Stimulated activated CD8-positive, alpha-beta memory T cell treated with anti-CD3 and anti-CD28 coated beads, Interleukin-7, amount 100 ng/mL, for 4 hours (primary cell): Measurements from ENCODE around the gene TMTC1.
"Not testable (repeated sequence)": the region's sequence is repeated elsewhere in the genome, so short reads cannot be mapped to it uniquely, and the experiment has no call there.

Source experiments
- DNase-seq, 2 donors: peaks; one replicate each; pipeline ENCODE4 v3.0.0-alpha.2; 2020; ENCODE audit warnings: low read depth in 2 of 2

TMTC1 gene

DNA sequence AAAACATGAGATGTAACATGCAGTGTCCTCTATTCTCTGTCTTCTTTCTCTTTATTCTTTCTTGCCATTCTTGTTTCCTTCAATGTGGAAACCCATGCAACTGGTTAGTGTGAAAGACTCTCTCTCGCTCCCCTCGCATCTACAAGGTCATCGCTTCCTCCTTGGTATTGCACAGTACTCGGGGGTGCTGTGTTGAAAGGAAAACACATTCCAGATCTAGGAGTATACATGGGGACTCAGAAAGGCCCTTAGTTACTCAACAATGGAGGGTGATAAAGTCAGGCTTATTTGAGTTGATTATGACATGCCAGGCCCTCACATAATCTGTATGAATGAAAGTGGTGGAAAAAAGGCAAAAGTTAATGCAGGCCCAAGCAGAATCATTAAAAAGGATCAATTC, 210.8 kb downstream of the TMTC1 start:
- DNase-seq = no peak

DNA sequence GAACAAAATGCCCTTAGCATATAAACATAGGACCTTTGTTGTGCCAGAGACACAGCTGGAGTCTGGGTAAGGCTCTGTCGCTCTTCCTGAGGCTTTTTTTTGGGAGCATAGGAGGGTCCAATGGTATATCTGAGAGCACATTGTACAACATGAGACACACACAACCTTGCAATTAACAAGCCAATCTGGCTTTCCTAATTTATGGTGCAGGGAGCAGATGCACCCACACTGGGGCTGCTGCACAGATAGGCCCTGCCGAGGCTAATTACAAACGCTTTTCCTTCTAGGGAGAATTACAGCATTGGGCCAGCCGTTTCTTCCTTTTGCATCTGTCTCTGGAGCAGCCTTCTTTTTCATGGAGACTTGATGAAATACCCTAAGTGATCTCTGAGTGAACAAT, 211.3 kb downstream of the TMTC1 start:
- no peak for DNase-seq

DNA sequence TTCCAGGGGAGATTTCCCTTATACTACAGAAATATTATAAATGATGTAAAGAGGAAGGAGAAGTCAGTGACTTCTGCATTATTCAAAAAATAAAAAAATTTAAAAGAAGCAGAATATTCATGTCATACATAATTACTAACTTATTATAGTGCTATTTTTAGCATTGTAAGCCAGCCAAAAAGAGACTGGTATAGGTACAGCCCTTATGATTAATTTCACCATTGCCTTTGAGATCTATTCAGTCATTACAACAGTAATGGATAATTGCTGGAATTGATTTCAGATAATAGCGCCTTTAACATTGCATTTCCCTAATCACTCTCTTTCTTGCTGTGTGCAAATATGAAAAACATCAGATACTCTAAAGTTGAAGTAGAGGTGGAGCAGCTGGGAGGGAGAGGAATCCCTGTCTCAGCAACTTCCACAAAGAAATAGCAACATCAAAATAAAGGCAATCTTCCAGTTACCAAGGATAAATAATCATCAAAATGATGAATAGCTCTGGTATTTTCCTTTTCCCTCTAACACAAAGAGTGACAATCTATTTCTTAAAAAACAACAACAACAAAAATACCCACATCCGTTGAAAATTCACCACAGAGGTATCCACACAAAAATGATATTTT, 214.5 kb downstream of the TMTC1 start:
- DNase-seq = no peak

DNA sequence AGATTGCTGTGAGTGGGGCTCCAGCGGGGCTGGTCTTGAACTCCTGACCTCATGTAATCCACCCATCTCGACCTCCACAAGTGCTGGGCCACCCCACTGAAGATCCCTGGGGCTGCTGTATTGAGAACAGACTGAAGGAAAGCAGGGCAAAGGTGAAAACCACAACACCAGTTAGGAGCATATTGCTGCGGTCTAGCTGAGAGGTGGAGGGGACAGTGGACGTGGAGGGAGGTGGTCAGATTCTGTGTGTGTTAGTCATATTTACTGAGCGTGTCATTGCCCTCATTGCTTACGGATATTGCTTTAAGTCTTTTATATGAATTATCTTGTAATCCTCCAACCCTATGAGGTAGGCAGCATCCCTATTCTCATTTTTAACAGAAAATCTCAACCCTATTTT, 217.3 kb downstream of the TMTC1 start:
- DNase-seq = no peak

DNA sequence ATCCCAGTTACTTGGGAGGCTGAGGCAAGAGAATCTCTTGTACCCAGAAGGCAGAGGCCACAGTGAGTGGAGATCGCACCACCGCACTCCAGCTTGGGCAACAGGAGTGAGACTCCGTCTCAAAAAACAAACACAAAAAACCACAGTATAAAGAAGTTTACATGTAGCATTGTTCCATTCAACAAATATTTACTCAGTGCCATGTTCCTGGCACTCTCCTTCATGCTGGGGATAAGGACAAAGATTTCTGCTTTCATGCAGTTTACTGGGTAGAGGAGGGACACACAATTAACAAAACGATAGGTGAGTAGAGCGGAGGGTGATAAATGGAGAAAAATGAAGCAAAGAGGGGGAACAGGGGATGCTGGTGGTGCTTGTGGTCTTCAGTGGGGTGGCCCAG, 218.0 kb downstream of the TMTC1 start:
- DNase-seq = no peak

DNA sequence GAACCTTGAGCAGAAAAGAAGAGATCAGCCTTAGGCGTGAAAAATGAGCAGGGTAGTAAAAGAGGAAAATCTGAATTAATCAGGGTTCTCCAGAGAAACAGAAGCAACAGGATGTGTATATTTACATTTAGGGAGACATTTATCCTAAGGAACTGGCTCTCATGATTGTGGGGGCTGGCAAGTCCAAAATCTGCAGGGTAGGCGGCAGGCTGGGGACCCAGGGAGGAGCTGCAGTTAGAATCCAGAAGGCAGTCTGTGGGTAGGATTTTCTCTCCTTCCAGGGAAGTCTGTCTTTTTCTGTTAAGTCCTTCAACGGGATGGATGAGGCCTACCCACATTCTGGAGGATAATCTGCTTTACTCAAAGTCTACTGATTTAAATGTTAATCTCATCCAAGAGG, 218.8 kb downstream of the TMTC1 start:
- DNase-seq = no peak

DNA sequence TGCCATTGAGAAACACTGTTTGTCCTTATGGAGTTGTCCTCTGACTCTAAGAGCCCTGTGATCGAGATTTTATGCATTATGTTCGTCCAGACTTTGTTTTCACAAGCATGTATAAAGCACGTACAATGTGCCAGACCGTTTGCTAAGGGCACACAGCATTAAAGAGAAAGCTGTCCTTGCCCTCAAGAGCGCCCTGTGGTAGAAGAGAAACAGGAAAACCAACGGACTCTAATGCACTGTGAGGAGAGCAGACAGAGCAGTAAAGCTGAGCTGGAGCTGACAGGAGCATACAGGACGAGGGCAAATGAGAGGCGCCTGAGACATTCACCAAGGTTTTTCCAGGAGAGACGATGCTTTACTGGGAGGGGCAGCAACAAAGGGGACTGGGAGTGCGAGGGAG, 220.1 kb downstream of the TMTC1 start:
- no peak for DNase-seq

DNA sequence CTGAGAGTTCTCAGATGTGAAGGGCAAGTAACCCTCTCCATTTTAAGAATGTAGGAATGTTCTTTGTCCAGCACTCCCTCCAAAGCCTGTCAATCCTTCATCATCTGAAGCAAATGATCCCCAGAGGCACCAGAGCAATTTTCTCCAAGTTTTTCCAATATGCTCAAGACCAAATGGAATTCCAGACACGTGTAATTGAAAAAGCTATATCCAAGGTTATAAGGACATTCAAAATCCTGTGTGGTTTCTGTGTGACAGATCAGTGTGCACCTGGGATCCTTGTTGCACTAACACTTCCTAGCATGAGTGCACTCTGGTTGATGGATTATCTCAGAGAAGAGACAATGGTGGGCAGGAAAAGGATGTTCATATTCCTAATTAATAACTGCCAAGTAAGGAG, 220.7 kb downstream of the TMTC1 start:
- no peak for DNase-seq

DNA sequence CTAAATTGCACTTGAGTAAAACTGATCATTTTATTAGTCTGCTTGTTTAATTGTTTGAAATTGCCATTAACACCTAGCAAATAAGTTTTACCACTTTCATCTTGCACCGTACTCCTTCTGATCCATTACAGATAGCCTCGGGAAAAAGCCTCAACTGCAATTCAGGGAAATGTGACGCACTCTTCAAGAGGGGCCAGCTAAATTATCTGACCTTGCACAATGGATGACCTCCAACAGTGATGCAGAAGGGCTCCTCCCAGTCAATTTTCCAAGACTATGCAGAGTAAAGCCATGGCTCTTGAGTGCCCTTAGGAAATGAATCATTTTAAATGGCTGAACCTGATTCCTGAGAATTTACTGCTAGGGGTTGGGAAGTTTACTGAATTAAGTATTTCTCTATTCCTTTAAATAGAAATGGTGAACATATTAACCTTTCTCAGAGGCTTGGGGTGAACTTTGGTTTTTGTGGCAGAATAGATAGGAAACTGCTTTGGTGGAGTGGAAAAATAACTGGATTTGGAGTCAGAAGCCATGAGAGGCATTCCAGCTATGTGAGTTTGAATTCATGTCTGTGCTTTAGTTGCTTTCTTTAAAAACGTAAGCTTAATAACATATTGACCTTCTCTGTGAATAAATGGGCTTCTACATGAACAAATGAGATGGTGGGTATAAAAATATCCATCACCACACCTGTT, 221.5 kb downstream of the TMTC1 start:
- no peak for DNase-seq

DNA sequence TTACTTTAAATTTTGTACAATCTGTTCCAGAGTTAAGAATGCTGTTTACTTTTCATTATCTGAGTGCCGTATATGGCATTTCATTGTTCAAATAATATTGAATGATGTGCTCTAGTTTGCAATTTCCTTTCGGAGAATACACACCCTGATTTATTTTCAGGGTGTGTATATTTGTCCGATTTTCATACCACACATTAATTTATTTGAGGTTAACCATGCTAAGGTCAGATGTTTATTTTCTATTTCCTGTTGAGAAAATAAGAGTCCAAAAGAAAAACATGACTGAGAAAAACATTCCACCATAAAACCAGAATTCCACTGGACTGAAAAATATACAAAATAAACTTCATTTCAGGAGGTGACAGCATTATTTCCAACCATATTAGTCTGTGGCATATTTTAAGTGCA, 222.1 kb downstream of the TMTC1 start:
- DNase-seq = no peak

DNA sequence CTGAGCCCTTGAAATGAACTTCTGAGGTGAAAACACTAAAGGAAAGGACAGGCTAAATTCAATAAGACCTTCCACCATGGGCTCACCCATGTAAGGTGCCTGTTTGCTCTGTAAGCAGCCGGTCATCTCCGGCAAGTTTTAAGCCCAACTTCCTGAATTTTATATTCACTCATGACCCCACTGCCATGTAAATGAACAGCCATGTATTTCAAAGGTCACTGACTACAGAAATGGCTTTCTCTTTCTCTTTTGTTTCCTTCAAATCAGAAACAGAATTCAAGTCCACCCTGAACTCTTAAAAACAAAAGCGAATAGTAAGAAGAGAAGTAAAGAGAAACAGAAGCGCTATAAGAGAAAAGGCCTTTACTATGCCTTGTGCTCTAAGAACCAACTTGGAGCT, 224.5 kb downstream of the TMTC1 start:
- DNase-seq = no peak

DNA sequence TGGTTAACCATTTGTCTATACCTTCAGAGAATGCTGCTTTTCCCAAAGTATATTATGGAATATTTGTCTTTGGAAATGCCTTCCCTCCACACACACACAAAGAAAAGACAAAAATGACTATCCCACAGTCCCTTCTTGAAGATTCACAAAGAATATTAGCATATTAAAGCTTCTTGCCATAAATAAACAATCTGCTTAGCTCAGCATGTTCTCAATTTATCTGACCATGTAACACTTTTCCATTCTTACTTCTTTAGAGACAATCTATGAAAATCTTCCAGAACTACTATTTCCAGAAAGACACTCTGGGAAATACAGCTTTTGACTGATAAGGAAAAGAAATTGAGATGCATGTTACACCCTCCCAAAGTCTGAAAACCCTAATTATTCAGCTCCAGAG, 227.4 kb downstream of the TMTC1 start:
- DNase-seq = no peak

DNA sequence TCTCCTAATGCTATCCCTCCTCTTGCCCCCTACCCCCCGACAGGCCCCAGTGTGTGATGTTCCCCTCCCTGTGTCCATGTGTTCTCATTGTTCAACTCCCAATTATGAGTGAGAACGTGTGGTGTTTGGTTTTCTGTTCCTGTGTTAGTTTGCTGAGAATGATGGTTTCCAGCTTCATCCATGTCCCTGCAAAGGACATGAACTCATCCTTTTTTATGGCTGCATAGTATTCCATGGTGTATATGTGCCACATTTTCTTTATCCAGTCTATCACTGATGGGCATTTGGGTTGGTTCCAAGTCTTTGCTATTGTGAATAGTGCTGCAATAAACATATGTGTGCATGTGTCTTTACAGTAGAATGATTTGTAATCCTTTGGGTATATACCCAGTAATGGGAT, 228.3 kb downstream of the TMTC1 start:
- DNase-seq = not testable (repeated sequence)

DNA sequence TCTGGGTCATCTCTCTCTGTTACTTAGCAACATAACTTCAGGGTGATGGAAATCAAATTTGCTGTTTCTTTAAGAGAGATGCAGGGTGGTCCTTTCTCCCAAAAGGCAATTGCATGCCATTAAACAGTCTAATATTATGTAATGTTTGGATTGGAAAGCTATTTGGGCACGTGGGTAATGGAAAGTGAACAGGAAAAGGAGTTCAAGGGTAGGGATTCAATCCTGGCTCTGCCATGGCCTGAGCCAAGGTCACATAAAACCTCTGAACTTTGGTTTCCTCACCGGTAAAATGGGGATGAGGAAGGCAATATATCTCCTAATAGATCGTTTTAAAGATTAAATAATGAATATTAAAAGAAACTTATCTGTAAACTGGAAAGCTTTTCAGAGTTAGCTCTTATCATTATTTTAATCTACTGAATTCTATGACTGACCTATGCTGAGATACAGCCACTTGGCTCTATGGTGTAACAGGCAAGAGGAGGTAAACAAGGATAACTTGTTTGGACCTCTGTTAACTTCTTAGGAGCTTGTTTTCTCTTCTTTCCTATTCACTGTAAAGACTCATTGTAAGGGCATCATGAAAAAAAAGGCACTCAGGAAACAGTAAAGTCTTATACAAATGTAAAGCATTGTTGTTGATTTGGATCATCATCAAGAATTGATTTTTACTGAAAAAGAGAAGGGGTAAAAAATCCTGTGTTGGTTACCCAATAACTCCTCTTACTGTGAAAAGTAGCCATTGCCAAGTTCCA, 230.6 kb downstream of the TMTC1 start:
- no peak for DNase-seq

DNA sequence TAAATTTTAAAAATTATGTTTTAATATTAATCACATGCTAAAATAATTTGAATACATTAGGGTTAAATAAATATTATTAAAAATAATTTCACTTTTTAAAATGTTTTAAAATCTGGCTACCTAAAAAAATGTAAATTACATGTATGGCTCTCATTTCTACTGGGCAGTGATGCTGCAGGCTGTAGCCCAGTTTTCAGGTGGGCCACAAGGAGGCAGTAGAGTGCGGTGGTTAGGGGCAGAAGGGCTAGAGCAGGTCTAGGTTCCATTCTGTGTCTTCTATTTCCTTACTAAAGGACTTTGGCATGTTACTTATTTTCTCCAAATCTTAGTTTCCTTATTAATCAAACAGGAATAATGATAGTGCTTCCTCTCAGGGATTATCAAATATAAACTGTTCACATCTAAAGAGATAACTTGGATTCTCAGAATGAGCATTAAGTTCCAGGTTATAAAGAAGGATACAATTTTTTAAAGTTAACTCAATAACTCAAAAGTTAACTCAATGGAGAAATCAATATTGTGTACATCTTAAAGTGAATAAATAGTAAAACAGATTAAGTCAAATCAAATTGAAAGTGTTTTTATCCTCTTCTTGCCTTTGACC, 231.3 kb downstream of the TMTC1 start:
- peak; percentile 19 to 26 for DNase-seq

DNA sequence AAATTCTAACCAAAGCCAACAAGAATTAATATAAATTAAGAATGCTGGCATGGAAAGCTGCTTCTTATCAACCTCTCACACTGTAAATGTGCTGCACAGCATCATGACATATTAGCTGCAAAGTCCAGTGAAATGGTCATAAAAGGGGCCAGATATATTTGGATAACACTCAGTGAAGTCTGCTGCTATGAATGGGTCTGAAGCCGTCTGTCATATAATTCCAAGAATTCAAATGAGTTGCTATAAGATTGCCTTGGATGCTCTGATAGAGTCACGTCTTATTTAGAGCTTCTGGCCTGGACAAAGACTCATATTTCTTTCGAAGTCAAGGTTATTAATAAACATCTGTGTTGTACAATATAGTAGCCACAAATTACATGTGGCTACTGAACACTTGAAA, 231.9 kb downstream of the TMTC1 start:
- DNase-seq = no peak

DNA sequence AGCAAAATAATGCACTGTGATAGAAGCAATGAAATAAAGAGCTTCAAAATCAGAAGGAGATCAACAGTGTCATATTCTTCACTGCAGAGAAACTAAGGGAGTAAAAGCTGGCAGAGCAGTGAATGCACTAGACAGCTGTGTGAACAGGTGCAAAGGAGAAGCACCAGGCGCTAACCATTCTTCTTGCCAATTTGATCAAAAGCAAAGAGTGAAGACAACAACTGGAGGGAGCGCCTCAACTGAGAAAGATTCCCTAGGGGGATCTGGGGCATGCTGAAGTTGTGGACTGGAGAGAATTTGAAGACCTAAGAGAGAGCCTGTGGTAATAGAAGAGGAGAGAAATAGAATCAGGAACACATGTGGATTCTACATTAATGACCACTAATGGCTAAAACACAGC, 235.9 kb downstream of the TMTC1 start:
- no peak for DNase-seq

DNA sequence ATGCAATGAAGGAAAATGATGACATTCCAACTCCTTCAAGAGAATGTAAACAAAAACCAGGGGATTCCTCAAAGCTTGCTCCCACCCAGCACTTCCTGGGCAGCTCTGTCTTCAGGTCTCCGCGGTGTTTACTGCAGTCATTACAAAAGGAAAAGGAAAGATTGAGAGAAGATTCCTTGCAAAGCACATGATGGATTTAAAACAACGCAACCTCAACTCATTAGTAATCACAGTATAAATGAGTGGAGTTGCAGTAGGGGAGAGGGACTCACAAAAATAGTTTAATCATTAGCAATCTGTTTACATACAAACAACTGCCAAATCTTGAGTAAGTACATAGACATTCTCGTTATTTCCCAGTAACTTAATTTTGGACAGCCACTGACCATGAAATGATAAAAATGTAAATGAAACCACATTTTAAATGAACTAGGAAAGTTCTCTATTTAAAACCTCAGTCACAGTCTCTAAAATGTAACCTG, 236.6 kb downstream of the TMTC1 start:
- DNase-seq = no peak

DNA sequence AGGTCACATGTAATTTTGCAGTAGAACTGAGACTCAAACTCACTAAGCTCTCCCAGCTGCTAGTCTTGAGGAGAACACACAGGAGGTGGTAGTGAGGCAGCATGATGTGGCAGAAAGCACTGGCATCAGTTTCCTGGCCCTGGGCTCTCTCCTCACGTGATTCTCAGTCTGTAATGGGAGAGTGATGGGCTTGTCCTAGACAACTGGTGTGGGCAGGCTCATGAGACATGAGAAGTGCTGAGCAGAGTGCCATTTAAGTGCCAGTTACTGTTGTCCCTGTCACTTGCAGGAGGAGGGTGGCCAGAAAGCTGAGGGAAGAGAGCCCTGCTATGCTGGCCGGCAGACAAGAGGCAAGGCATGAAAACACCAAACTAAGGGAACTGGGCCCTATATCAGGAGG, 237.7 kb downstream of the TMTC1 start:
- no peak for DNase-seq

DNA sequence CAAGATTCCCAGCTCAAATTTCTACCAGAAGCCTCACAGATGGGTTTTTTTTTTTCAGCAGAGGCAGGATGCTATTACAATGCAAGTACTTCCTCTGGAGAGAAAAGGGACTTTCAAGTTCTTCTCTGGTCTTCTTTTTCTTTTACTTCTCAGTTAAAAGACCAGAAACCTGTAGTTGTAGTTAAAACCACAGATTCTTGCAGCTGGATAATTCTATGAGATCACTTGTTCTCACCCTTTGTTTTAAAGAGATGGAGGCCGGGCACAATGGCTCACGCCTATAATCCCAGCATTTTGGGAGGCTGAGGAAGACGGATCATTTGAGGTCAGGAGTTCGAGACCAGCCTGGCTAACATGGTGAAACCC, 238.7 kb downstream of the TMTC1 start:
- no peak for DNase-seq

DNA sequence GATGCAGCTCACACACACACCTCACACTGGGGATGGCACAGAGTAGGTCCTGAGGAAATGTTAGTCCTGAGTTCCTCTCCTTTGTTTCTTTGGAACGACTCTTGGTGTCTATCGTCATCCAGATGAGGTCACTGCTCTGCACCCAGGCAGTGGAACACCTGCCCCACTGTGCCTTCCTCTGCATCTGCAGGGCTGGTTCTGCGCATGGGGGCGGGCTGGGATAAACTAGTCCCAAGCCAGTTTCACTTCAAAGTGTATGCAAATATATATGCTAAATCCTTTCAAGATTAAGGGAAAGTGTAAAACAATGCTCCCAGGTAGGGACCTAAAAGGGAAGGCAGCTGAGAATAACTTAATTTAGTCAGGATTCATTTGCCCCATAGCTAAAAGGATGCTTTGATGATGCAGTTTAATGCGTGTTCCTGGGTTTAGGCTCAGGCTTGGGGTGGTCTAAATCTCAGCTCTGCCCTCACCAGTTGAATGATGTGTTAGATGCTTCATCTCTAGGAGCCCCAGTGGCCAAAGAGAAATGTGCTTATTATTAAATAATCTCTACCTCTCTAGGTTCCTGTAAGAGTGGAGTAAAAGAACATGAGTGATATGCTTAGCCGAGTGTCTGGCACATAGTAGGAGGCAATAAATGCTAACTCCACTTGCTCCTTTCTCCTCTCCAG, 239.2 kb downstream of the TMTC1 start:
- no peak for DNase-seq

DNA sequence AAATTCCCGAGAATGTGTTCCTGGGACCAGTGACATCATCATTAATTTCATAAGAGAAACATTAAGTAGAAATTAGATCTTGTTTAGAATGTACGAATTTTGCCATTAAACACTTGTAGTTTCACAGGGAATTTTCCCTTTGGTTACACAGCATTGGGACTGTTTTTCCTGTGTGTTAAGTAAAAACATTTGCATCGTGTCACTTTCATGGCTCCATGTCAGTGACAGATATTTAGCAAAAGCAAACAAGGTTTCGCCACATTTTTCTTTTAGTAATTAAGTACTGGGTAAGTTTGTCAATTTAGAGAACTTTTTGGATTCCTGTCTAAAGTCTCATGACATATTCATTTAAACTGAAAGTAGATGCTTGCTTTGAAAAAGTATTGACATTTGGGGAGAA, 240.7 kb downstream of the TMTC1 start:
- DNase-seq = no peak
